C4-2B (cell line): ENCODE data around the gene DTX2.
"Not testable (repeated sequence)": the region's sequence is repeated elsewhere in the genome, so short reads cannot be mapped to it uniquely, and the experiment has no call there.

ENCODE experiments used
- CTCF ChIP-seq: fragments of 450-650 bp; conservative IDR thresholded peaks from 2 replicates; pipeline ENCODE4 v1.5.1; 2017; ENCODE audit warnings: mild to moderate bottlenecking
- ZFX ChIP-seq: fragments of 450-650 bp; IDR thresholded peaks from 2 replicates; pipeline ENCODE4 v1.6.1; 2017

GRCh38 chr7:76480403-76481253 lies 19.1 kb downstream of the DTX2 start:
- TF ChIP-seq CTCF, ZFX: not testable (repeated sequence)
